NCI-H2227 (cell line): ENCODE results near the gene SPSB3.
A peak's percentile ranks its signal among the peaks of the same experiment; 100 is the strongest.
"Not testable (repeated sequence)": the region's sequence is repeated elsewhere in the genome, so short reads cannot be mapped to it uniquely, and the experiment has no call there.

Source experiments
- DNase-seq: peaks from one replicate; lab custom pipeline; 2025; ENCODE audit not compliant: unreplicated experiment; lab: John Stamatoyannopoulos, UW

SPSB3 gene

GRCh38 chr16:1817276-1817589 is 34.9 kb upstream of the SPSB3 start:
- no peak for DNase-seq

GRCh38 chr16:1816396-1817275 is 34.3 kb upstream of the SPSB3 start:
- no peak for DNase-seq

- no peak for DNase-seq
Measured at GRCh38 chr16:1815461-1815860, 33.1 kb upstream of the SPSB3 start.

DNA sequence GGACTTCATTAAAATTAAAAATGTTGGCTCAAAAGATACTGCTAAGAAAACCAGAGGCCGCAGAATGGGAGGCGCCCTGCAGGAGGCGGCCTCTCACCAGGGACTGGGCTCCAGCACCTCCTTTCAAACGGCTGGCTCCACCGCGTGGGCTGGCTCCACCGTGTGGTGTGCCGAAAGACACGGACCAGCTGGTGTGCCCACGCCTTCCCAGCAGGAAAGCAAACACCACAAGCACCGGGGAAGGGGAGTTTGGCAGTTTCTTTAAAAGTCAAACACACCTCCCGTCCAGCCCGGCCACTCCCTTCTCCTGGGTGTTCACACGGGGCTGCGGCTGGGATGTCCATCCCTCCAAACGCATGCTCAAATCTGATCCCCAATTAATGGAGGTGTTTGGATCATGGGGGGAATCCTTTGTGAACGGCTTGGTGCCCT is 30.4 kb upstream of the SPSB3 start:
- peak; percentile 80 for DNase-seq

DNA sequence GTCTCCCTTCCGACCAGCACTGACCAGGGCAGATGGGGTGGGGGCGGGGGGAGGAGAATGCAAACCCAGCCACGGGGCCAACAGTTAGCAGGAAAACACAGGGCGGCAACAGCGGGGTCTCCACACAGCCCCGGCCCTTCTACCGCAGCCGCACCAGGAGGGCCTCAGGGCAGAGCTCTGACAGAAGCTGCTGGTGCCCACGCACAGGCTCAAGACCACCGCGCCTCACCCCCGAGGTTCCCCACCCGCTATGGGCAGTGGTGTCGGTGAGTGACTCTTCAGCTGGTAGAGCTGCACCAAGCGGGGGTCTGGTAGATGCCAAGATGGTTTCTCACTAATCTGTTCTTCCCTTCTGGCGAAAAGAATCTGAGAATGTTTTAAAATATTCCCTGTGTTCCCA is 28.2 kb upstream of the SPSB3 start:
- DNase-seq, result no peak

DNA sequence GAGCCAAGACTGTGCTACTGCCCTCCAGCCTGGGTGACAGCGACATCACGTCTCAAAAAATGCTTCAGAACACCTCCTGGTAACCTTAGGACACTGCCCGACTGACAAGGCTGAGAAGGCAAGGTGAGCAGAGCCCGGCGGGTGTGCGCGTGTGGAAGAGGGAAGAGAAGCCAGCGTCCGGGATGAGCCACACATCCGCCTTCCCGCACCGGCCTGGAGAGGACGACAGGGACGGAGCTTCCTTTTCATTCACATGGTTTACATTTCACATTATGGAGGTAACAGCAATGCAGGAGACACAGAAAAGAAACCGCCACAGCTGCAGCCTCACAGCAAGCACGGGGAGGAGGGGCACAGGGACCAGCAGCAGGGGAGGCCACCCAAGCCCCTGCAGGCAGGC is 27.7 kb upstream of the SPSB3 start:
- no peak for DNase-seq

DNA sequence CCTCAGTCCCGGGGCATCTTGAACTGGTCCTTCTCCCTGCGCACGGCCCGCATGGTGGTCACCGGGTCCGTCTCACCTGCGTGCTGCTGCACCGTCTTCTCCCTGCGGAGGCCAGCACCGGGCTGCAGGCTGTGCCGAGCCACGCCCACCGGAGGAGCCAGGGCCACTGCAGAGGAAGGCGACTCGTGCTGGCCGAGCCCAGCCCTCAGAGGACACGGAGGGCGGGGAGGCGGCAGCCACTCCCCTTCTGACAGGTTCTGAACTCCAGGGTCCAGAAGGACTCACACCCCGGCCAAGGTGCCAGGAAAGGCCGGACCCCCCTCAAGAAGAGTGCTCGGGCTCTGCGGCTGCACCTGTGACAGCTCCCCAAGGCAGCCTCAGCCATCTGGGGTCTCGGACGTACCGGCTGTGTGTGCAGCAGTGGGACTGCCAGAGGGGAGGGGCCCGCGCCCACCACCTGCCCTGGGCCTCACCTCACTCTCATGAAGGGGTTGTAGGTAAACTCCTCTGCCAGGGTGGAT is 27.0 kb upstream of the SPSB3 start:
- DNase-seq, result no peak

- DNase-seq, result no peak
Measured at GRCh38 chr16:1808691-1809090, 26.3 kb upstream of the SPSB3 start.

GRCh38 chr16:1807626-1808025 is 25.3 kb upstream of the SPSB3 start:
- no peak for DNase-seq

DNA sequence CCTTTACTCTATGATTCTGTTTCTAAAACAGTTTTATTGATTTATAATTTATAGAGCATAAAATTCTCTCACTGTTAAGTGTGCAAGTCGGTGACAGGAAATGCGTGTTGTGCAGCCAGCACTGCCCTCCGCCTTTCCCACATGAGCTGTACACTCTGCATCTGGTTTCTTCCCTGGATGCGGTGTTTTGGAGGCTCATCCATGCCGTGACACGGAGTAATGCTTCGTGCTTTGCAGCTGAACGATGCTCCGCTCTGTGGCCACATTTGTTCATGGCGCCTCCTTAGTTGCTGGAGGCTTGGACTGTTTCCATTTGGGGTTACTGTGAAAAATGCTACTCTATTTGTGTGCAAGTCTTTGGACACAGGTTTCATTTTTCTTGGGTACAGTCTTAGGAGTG is 18.3 kb upstream of the SPSB3 start:
- DNase-seq, result no peak

DNA sequence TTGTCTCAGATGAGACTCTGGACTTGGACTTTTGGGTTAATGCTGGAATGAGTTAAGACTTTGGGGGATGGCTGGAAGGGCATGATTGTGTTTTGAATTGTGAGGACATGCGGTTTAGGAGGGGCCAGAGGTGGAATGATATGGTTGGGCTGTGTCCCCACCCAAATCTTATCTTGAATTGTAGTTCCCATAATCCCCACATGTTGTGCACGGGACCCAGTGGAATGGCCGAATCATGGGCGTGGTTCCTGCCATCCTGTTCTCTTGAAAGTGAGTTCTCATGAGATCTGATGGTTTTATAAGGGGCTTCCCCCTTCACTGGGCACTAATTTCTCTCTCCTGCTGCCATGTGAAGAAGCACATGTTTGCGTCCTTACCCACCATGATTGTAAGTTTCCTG is 16.9 kb upstream of the SPSB3 start:
- DNase-seq, result not testable (repeated sequence)

DNA sequence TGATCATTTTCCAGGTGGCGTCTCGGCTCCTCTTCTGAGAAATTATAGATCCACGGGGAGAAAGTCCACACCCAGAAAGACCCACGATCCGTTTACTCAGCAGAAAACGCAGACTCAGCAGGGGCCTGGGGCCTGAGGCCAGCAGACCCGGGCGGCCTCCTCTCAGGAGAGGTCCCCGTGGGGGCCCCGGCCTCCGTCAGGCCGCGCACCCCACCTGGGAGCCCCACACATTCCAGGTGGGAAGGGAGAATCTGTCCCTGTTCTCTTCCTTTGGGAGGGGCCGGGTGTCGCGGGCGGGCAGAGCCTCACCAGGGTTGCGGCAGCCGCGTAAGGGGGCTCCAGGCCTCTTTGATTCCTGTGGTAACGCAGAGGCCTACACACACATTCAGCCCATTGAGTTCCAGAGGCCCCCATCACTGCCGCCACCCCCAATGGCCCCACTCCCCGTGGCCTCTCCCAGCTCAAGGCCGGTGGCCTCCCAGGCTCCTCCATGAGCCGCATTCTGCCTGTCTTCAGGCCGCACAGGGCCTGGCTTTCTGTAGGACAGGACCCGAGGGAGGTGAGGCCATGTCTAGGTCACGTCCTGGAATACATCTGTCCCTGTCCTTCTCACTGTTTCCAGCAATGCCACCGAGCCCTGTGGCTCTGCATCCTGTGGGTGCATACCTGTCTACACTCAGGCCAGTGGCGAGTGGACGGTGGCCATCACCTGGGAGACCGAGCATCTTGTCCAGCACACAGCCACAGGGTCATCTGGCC is 12.7 kb upstream of the SPSB3 start:
- DNase-seq, result no peak

GRCh38 chr16:1794221-1794871 is 12.0 kb upstream of the SPSB3 start:
- no peak for DNase-seq

GRCh38 chr16:1793578-1794220 is 11.3 kb upstream of the SPSB3 start, which contains the start of gene IGFALS:
TSS of gene IGFALS (minus strand) at chr16:1793705. CDS start at chr16:1793652, 53 bp downstream.
- no peak for DNase-seq

GRCh38 chr16:1792836-1793577 is 10.6 kb upstream of the SPSB3 start:
- DNase-seq, result no peak

- no peak for DNase-seq
Measured at GRCh38 chr16:1791943-1792812, 9.8 kb upstream of the SPSB3 start.

DNA sequence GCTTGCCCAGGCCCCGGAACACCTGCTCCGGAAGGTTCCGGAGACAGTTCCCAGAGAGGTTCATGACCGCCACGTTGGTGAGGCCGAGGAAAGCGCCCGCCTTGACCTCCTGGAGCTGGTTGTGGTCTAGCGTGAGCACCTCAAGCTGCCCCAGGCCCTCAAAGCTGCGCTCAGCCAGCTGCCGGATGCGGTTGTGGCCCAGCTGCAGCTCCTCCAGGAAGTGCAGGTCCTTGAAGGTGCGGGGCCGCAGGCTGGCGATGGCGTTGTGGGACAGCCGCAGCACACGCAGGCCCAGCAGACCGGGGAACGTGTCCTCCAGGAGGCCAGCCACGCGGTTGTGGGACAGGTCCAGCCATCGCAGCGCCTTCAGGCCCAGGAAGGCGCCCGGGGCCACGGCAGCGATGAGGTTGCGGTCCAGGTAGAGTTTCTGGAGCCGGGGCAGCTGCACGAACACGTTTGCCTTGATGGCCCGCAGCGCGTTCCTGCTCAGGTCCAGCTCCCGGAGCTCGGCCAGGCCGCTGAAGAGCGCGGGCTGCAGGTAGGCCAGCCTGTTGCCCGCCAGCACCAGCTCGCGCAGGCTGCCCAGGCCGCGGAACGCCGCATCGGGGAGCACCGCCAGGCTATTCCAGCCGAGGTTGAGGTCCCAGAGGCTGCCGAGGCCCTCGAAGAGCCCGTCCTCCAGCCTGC is 9.0 kb upstream of the SPSB3 start:
- DNase-seq, result no peak

- DNase-seq, result no peak
Measured at GRCh38 chr16:1790611-1791255, 8.4 kb upstream of the SPSB3 start.
